GM21360 (cell line): ENCODE measurements around the gene ZNF593OS.

Experiments
- ATAC-seq: cut with Tn5 transposase; IDR thresholded peaks from one replicate; pipeline ENCODE4 v1.9.1; 2021; ENCODE audit warnings: mild to moderate bottlenecking, moderate library complexity; ENCODE audit not compliant: unreplicated experiment

Gene ZNF593OS

GRCh38 chr1:26127235-26128163 lies 44.1 kb downstream of the ZNF593OS start:
- ATAC-seq, result no peak

DNA sequence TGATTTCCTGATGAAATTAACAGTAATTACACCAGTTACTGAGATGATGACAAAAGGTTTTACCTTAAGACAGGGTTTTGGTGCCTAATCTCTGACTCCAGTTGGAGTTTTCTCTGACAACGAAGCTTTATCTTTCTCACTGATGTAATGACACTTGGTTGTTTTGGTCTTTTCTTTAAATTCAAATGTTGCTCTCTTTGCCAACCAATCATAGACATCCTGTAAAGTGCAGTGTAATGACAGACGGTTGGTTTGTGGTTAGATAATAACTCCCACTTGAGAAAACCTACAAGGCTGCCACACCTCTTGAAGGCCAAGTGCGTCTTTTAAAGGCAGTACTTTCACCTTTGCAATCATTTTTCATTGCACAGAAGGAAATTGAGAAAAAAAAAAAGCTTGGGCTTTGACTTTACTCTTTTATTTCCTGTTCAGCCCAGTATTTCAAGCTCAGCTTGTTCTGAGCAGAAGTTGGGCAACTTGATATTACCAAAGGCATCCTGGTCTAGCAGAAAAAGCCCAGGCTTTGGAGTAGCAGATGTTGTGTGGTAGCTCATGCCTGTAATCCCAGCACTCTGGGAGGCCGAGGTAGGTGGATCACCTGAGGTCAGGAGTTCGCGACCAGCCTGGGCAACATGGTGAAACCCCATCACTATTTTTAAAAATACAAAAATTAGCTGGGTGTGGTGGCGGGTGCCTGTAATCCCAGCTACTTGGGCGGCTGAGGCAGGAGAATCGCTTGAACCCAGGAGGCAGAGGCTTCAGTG lies 45.1 kb downstream of the ZNF593OS start:
- ATAC-seq, result no peak

GRCh38 chr1:26125946-26126320 lies 45.7 kb downstream of the ZNF593OS start:
- no peak for ATAC-seq

DNA sequence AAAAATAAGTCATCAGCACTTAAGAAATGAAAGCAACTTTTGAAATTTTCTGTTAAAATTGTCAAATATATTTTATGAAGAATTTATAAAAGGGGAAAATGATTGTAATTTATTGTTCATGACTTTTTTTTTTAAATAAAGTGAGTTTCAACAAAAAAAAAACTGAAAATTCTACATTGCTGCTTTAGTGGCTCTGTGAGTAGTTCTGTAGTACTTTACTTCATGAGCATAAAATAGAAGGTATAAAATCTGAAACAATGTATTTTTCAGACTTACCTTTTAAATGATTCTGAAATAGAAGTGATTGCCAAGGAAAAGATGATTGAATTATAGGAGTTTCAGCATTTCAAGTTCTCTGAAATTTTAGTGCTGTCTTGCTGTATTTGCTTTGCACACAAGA lies 46.2 kb downstream of the ZNF593OS start:
- ATAC-seq, result no peak

GRCh38 chr1:26124418-26125331 lies 47.0 kb downstream of the ZNF593OS start:
- no peak for ATAC-seq

- ATAC-seq, result no peak
Measured at GRCh38 chr1:26122988-26123973, 48.4 kb downstream of the ZNF593OS start.

DNA sequence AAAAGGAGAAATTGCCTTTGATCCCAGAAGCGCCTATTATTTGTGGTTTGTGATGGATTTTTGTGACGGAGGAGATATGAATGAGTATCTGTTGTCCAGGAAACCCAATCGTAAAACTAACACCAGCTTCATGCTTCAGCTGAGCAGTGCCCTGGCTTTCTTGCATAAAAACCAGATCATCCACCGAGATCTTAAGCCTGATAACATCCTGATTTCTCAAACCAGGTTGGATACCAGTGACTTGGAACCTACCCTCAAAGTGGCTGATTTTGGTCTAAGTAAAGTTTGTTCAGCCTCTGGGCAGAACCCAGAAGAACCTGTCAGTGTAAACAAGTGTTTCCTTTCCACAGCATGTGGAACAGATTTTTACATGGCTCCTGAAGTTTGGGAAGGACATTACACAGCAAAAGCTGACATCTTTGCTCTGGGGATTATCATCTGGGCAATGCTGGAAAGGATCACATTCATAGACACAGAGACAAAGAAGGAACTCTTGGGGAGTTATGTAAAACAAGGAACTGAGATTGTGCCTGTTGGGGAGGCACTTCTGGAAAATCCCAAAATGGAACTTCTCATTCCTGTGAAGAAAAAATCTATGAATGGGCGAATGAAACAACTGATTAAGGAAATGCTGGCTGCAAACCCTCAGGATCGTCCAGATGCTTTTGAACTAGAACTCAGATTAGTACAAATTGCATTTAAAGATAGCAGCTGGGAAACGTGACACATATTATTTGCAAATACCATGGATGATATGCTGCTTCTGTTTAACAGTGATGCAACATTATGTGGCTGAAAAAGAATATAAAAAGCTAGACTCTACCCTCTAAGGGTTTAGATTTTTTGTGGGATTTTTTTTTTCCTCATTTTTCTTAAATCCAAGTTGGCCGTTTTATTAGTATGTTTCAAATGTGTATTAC lies 49.5 kb downstream of the ZNF593OS start:
- ATAC-seq, result no peak

DNA sequence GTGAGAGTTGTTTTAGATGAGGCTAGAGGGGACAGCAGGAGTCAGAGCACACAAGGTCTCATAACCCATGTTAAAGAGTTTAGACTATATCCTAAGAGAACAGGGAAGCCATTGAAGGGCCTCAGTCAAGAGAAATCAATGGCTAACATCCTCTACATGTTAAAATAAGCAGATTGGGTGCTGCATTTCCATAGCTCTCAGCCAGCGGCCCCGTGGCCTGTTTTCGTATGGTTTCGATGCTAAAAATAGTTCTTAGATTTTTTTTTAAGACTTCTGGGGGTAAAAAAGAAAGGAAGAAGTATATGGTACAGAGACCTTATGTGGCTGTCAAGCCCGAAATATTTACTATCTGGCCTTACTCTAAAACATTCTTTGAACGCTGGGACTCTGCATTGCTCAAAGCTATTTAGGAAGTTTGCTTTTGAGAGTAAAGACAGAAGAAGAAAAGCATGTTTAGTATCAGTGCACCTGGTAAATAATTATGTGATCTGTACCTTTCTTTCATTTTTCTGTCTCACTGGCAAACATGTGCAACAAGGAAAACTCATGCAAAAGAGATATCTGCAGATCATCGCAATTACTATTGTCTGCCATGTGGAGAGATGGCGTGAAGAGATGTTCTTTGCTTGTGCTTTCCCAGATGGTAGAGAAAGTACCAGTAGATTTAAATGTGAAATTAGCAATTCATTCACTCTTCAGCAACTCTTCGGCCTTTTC lies 51.6 kb downstream of the ZNF593OS start:
- no peak for ATAC-seq
